ENCODE measurements around the gene AKR7A3.

DNA sequence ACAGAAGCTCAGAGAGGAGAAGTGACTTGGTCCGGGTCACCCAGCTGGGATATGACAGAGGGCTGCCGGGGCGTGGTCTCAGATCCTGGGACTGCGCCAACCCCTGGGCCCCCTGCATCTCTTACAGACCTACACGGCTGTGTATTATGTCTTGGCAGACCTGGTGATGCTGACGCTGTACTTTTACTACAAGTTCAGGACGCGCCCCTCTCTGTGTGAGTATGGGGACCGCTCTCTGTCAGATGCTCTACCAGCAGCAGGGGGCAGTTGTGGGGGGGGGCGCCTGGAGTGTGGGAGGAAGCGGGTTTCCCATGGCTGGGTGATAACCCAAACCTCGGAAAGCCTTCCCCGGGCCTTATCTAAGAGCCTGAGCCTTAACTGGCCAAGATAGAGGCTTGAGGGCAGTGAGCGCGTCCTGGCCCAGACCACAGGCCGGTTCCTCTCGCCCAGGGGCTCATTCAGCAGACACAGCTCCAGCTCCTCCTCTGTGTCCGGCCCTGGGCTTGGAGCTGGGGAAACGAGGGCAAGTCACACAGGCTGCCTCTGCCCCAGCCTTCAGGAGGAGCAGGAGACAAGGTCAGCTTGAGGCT, 36.9 kb upstream of the AKR7A3 start:
- TF ChIP-seq EZH2 (IDR thresholded peaks at IDR 0.05; ENCODE audit: insufficient read depth, poor library complexity, severe bottlenecking): no peak
- no peak for TF ChIP-seq EZH2phosphoT487 (IDR thresholded peaks at IDR 0.05; ENCODE audit: insufficient read depth, low read depth)
